ENCODE measurements around the gene DNAAF8. TPM values are rescaled to one million over a fixed set of nuclear protein-coding genes. Genes with fewer than 3 reads are reported as not detected.

The DNAAF8 gene
- total RNA-seq, 1 donor = 1.1 TPM

DNA sequence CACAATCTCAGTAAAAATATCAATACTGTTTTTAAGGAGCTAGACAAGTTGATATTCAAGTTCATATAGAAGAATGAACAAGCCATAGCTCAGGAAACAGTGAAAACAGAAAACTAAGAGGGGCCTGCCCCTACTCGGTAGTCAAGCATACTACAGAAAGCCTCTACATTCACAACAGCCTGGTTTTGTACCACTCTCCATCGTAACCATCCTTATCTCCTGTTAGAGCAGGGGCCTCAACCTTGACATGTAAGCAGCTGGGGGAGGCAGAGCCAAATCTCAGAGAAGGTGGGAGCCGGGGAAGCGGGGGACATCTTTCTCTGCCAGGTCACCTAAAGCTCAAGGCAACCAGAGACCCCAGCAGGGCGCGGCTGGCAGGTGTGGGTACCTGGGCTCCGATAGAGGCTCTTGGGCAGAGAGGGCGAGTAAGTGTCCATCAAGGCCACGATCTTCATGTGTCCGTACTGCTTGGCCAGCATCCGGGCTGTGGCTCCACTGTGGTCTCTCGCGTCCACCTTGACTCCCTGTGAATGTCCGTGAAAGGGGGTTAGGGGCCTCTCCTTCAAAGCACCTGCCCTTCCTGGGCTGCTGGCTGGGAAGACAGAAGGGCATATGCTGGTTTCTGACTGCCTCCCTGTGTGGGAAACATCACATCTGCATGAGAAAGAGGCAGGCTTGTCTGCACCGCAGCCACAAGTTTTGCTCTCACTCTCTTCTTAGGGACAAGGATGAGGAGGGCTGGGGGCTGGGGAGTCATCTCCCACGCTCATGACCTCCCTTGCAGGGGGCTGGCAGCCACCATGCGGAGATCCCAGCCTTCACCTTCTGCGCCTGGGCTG is 20.5 kb upstream of the DNAAF8 start:
- H3K36me3 ChIP-seq (ENCODE audit: insufficient read depth, low read length) = peaks cover 33% of the 10 kb centered on the region
- TF ChIP-seq, protein P1, sequence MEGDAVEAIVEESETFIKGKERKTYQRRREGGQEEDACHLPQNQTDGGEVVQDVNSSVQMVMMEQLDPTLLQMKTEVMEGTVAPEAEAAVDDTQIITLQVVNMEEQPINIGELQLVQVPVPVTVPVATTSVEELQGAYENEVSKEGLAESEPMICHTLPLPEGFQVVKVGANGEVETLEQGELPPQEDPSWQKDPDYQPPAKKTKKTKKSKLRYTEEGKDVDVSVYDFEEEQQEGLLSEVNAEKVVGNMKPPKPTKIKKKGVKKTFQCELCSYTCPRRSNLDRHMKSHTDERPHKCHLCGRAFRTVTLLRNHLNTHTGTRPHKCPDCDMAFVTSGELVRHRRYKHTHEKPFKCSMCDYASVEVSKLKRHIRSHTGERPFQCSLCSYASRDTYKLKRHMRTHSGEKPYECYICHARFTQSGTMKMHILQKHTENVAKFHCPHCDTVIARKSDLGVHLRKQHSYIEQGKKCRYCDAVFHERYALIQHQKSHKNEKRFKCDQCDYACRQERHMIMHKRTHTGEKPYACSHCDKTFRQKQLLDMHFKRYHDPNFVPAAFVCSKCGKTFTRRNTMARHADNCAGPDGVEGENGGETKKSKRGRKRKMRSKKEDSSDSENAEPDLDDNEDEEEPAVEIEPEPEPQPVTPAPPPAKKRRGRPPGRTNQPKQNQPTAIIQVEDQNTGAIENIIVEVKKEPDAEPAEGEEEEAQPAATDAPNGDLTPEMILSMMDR (IDR thresholded peaks at IDR 0.05; ENCODE audit: extremely low read depth, low read depth, low read length) = no peak
- no peak overlapping the region for H3K4me3 ChIP-seq (ENCODE audit: insufficient read depth, low read length)
- no peaks in the 10 kb centered on the region for H4K20me1 ChIP-seq (ENCODE audit: insufficient read depth, low read length)
- H3K27ac ChIP-seq (ENCODE audit: low read depth, low read length) = no peak overlapping the region
- no peaks in the 10 kb centered on the region for H3K79me2 ChIP-seq (ENCODE audit: insufficient read depth, low read length)
- H2AFZ ChIP-seq (ENCODE audit: low read length) = no peak overlapping the region
- no peaks in the 10 kb centered on the region for H3K9me3 ChIP-seq (ENCODE audit: low read depth, low read length)
- no peak overlapping the region for H3K4me2 ChIP-seq (ENCODE audit: insufficient read depth, low read length)
- DNase-seq (ENCODE audit: insufficient read length, low spot score, missing footprints) = peak; percentile 38
- no peaks in the 10 kb centered on the region for H3K4me1 ChIP-seq (ENCODE audit: insufficient read depth, low read length)
- H3K27me3 ChIP-seq (ENCODE audit: insufficient read depth, low read length) = no peaks in the 10 kb centered on the region

DNA sequence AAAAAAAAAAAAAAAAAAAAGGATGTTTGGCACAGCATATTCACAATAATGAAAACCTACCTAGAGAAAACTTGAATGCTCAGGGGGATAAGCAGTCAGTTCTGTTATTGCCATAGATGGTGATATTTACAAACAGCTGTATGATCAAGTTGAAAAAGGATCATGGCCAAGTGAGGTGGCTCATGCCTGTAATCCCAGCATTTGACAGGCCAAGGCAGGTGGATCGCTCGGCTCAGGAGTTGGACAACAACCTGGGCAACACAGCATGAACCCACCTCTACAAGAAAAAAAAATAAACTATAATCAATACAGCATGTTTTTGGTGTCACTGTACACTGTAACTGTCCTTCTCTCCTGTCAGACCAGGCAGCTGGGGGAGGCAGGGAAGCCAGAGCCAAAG is 19.3 kb upstream of the DNAAF8 start:
- Histone ChIP-seq H4K20me1 (ENCODE audit: insufficient read depth, low read length) (no peaks in the 10 kb centered on the region), H3K27me3 (ENCODE audit: insufficient read depth, low read length) (no peaks in the 10 kb centered on the region), H3K79me2 (ENCODE audit: insufficient read depth, low read length) (no peaks in the 10 kb centered on the region), H3K4me2 (ENCODE audit: insufficient read depth, low read length) (no peak overlapping the region), H3K4me1 (ENCODE audit: insufficient read depth, low read length) (no peaks in the 10 kb centered on the region), H3K9me3 (ENCODE audit: low read depth, low read length) (no peaks in the 10 kb centered on the region), H3K36me3 (ENCODE audit: insufficient read depth, low read length) (peaks cover 31% of the 10 kb centered on the region), H2AFZ (ENCODE audit: low read length) (no peak overlapping the region), H3K27ac (ENCODE audit: low read depth, low read length) (no peak overlapping the region), H3K4me3 (ENCODE audit: insufficient read depth, low read length) (no peak overlapping the region)
- TF ChIP-seq, protein P1 (IDR thresholded peaks at IDR 0.05; ENCODE audit: extremely low read depth, low read depth, low read length) = no peak
- DNase-seq (ENCODE audit: insufficient read length, low spot score, missing footprints) = no peak

DNA sequence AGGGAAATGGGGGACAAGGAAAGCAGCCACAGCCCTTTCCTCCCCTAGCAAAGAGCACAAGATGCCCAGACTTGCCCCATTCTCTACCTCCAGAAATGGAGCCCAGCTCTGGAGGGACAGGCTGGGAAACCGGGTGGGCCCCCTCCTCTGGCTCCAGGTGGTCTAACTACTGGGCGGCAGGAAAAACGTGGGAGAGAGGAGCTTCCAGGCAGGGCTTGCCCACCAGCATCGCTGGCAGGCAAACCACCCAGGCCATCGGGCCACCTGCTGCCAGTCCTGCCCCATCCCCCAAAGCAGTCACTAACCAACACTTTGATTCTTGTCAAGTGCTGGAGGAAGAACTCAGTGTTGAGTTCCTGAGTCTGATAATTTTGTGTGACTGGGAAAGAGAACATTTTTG is 15.9 kb upstream of the DNAAF8 start:
- no peak for DNase-seq (ENCODE audit: insufficient read length, low spot score, missing footprints)
- Histone ChIP-seq H3K36me3 (ENCODE audit: insufficient read depth, low read length) (peaks cover 20% of the 10 kb centered on the region), H3K79me2 (ENCODE audit: insufficient read depth, low read length) (no peaks in the 10 kb centered on the region), H3K4me3 (ENCODE audit: insufficient read depth, low read length) (no peak overlapping the region), H3K9me3 (ENCODE audit: low read depth, low read length) (no peaks in the 10 kb centered on the region), H2AFZ (ENCODE audit: low read length) (no peak overlapping the region), H3K27ac (ENCODE audit: low read depth, low read length) (no peak overlapping the region), H4K20me1 (ENCODE audit: insufficient read depth, low read length) (no peaks in the 10 kb centered on the region), H3K4me2 (ENCODE audit: insufficient read depth, low read length) (no peak overlapping the region), H3K4me1 (ENCODE audit: insufficient read depth, low read length) (no peaks in the 10 kb centered on the region), H3K27me3 (ENCODE audit: insufficient read depth, low read length) (no peaks in the 10 kb centered on the region)
- TF ChIP-seq, protein P1 (IDR thresholded peaks at IDR 0.05; ENCODE audit: extremely low read depth, low read depth, low read length) = no peak

DNA sequence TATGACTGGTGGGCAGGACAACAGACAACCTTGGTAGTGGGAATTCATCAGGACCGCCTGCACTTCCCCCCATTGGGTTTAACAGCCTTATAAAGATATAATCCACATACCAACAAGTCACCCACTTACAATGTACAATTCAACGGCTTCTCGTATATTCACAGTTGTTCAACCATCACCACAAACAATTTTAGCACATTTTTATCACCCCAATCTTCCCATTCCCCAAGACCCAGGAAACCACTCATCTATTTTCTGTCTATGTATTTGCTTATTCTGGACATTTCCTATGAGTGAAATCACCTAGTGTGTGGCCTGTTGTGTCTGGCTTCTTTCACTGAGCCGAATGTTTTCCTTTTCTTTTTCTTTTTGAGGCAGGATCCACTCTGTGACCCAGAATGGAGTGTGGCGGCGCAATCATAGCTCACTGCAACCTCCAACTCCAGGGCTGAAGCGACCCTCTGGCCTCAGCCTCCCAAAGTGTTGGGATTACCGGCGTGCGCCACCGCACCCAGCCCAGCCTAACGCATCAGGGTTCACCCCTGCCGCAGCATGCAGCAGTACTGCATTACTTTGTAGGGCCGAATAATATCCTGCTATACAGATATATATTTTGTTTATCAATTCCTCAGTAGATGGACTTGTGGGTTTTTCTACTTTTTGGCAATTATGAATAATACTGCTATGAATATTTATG is 11.1 kb upstream of the DNAAF8 start:
- peak; percentile 5 for DNase-seq (ENCODE audit: insufficient read length, low spot score, missing footprints)
- H3K27ac ChIP-seq (ENCODE audit: low read depth, low read length) = no peak overlapping the region
- no peaks in the 10 kb centered on the region for H4K20me1 ChIP-seq (ENCODE audit: insufficient read depth, low read length)
- H3K9me3 ChIP-seq (ENCODE audit: low read depth, low read length) = no peaks in the 10 kb centered on the region
- TF ChIP-seq, protein P1 (IDR thresholded peaks at IDR 0.05; ENCODE audit: extremely low read depth, low read depth, low read length) = no peak
- H3K79me2 ChIP-seq (ENCODE audit: insufficient read depth, low read length) = no peaks in the 10 kb centered on the region
- peaks cover 24% of the 10 kb centered on the region for H3K36me3 ChIP-seq (ENCODE audit: insufficient read depth, low read length)
- no peaks in the 10 kb centered on the region for H3K4me1 ChIP-seq (ENCODE audit: insufficient read depth, low read length)
- no peaks in the 10 kb centered on the region for H3K27me3 ChIP-seq (ENCODE audit: insufficient read depth, low read length)
- H3K4me3 ChIP-seq (ENCODE audit: insufficient read depth, low read length) = no peak overlapping the region
- H2AFZ ChIP-seq (ENCODE audit: low read length) = no peak overlapping the region
- H3K4me2 ChIP-seq (ENCODE audit: insufficient read depth, low read length) = no peak overlapping the region
